Caco-2 (cell line): ENCODE data around the gene CMSS1. TPM values are rescaled to one million over a fixed set of nuclear protein-coding genes. Genes with fewer than 3 reads are reported as not detected.

Source experiments
- BruUV-seq: library from RNA; stranded (reverse); fragments of 400-500 nt; replicated peaks from 2 replicates; lab custom pipeline; 2021; lab: Mats Ljungman, UMichigan
- CTCF ChIA-PET: fragments of 300-600 bp; sonication (Branson Sonifier 250); formaldehyde crosslinking; loops from one replicate; lab custom pipeline; 2022; ENCODE audit warnings: antibody characterized with exemption; lab: Charles Lee
- POLR2A ChIA-PET: fragments of 300-600 bp; sonication (Branson Sonifier 250); formaldehyde crosslinking; loops from one replicate; lab custom pipeline; 2022; ENCODE audit warnings: antibody characterized with exemption; lab: Charles Lee
- DNase-seq, 2 experiments: peaks; one replicate each; pipeline versions ENCODE4 v3.0.0 to v3.0.0-alpha.2; 2020 to 2022
- H3K27me3 ChIP-seq: replicated peaks from 2 replicates; pipeline ENCODE4 v1.6.0; 2011; ENCODE audit warnings: low read length; ENCODE audit not compliant: control insufficient read depth, insufficient read depth
- H3K36me3 ChIP-seq: 2 replicates; pipeline ENCODE4 v1.5.1; 2011; ENCODE audit warnings: low read length; ENCODE audit not compliant: control insufficient read depth, insufficient read depth
- H3K4me1 ChIP-seq: fragments of 250-450 bp; sonication (Bioruptor Pico); 2 replicates; pipeline ENCODE4 v1.5.1; 2020; ENCODE audit warnings: mild to moderate bottlenecking
- H3K4me3 ChIP-seq: 2 replicates; pipeline ENCODE4 v1.5.1; 2011; ENCODE audit warnings: low read depth, mild to moderate bottlenecking, control low read depth, low read length
- H3K9me3 ChIP-seq: fragments of 250-450 bp; sonication (Bioruptor Pico); 2 replicates; pipeline ENCODE4 v1.5.1; 2020; ENCODE audit warnings: mild to moderate bottlenecking, moderate library complexity
- H3K27ac Mint-ChIP-seq: one replicate; pipeline ENCODE4 v1.8.0; 2022; ENCODE audit warnings: mixed read lengths; ENCODE audit not compliant: unreplicated experiment
- H3K27me3 Mint-ChIP-seq: one replicate; pipeline ENCODE4 v1.8.0; 2022; ENCODE audit warnings: mixed read lengths; ENCODE audit not compliant: insufficient read depth, unreplicated experiment
- H3K36me3 Mint-ChIP-seq: one replicate; pipeline ENCODE4 v1.8.0; 2022; ENCODE audit warnings: mild to moderate bottlenecking, mixed read lengths; ENCODE audit not compliant: insufficient read depth, unreplicated experiment
- H3K4me1 Mint-ChIP-seq: one replicate; pipeline ENCODE4 v1.8.0; 2022; ENCODE audit warnings: low read depth, mixed read lengths; ENCODE audit not compliant: unreplicated experiment
- H3K4me3 Mint-ChIP-seq: one replicate; pipeline ENCODE4 v1.8.0; 2022; ENCODE audit warnings: mild to moderate bottlenecking, moderate library complexity, mixed read lengths; ENCODE audit not compliant: unreplicated experiment
- H3K9me3 Mint-ChIP-seq: one replicate; pipeline ENCODE4 v1.8.0; 2022; ENCODE audit warnings: mixed read lengths; ENCODE audit not compliant: unreplicated experiment
- intact Hi-C: fragments of 100-400 bp; cut with micrococcal nuclease; formaldehyde crosslinking; loops from one replicate; pipeline ENCODE4 v1.10.0; 2022; ENCODE audit not compliant: unreplicated experiment
- total RNA-seq: library from RNA; stranded (reverse); gene quantifications from 2 replicates; pipeline ENCODE4 v1.2.3, GENCODE V29; 2022
- TF ChIP-seq, protein P1 (sequence below), 2 experiments: fragments of 200-600 bp in 1 of 2; IDR thresholded peaks; 1 replicate in 1 of 2; 2 replicates in 1 of 2; pipeline versions ENCODE4 v1.5.1 to v1.8.0; 2011 to 2022; ENCODE audit warnings: antibody characterized with exemption in 1 of 2, control low read depth in 1 of 2, inconsistent platforms in 1 of 2, low read depth in 1 of 2, low read length in 1 of 2, mild to moderate bottlenecking in 1 of 2, moderate library complexity in 1 of 2; ENCODE audit not compliant: insufficient read depth in 1 of 2, severe bottlenecking in 1 of 2, unreplicated experiment in 1 of 2

CMSS1 gene
- total RNA-seq, 1 experiment from 2014 or later = 54.4 TPM

DNA sequence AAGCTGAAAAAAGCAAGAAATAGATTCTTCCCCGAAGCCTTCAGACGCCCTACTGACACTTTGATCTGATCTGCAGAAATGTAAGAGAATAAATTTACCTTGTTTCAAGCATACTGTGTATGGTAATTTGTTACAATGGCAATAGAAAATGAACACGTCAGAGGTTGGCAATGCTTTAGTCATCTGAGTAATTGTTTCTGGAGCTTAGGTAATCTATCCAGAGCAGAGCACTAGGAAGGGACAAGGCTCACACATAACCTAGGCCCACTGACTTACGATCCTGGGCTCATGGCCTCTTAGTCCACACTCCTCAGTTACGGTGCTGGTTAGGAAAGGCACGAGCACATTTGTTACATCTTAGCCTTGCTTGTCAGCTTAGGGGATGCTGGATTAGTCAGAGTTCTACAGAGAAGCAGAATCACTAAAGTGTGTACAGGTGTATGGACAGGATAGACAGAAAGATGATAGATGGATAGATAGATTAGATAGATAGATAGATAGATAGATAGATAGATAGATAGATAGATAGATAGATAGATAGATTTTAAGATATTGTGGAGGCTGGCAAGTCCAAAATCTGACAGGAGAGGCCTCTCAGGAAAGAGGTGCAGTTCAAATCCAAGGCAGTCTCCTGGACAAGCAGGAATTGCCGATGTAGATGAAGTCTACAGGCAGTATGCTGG is 396.4 kb downstream of the CMSS1 start:
- intact Hi-C loops = no loop called here
- Histone ChIP-seq H3K4me3 (no peak overlapping the region), H3K4me1 (no peaks in the 10 kb centered on the region), H3K9me3 (peaks cover 2% of the 10 kb centered on the region), H3K36me3 (no peaks in the 10 kb centered on the region), H3K27me3 (no peaks in the 10 kb centered on the region)
- Mint-ChIP-seq H3K9me3 (peaks cover 9% of the 10 kb centered on the region), H3K27me3 (no peaks in the 10 kb centered on the region), H3K36me3 (no peaks in the 10 kb centered on the region), H3K27ac (no peak overlapping the region), H3K4me1 (no peaks in the 10 kb centered on the region), H3K4me3 (no peak overlapping the region)
- CTCF ChIA-PET = no interaction called here
- DNase-seq = no peak
- POLR2A ChIA-PET = no interaction called here
- BruUV-seq = no TSS peak
- TF ChIP-seq, protein P1, sequence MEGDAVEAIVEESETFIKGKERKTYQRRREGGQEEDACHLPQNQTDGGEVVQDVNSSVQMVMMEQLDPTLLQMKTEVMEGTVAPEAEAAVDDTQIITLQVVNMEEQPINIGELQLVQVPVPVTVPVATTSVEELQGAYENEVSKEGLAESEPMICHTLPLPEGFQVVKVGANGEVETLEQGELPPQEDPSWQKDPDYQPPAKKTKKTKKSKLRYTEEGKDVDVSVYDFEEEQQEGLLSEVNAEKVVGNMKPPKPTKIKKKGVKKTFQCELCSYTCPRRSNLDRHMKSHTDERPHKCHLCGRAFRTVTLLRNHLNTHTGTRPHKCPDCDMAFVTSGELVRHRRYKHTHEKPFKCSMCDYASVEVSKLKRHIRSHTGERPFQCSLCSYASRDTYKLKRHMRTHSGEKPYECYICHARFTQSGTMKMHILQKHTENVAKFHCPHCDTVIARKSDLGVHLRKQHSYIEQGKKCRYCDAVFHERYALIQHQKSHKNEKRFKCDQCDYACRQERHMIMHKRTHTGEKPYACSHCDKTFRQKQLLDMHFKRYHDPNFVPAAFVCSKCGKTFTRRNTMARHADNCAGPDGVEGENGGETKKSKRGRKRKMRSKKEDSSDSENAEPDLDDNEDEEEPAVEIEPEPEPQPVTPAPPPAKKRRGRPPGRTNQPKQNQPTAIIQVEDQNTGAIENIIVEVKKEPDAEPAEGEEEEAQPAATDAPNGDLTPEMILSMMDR (IDR thresholded peaks at IDR 0.05; ENCODE audit: insufficient read depth in 1 of 2, low read depth in 1 of 2, low read length in 1 of 2, severe bottlenecking in 1 of 2, unreplicated experiment in 1 of 2) = no peak

DNA sequence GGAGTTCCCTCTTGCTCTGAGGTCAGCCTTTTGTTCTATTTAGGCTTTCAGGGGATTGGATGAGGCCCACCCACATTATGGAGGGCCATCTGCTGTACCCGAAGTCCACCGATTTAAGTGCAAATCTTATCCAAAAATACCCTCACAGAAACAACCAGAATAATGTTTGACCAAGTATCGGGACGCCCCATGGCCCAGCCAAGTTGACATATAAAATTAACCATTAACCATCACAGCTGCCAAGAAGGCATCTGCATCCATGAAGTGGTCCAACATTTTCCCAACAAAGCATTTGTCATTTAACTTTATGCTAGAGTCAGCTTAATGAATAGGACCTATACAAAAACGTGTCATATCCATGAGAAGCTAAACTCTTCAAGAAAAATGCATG is 396.9 kb downstream of the CMSS1 start:
- Mint-ChIP-seq H3K9me3 (peaks cover 14% of the 10 kb centered on the region), H3K4me1 (no peaks in the 10 kb centered on the region), H3K36me3 (no peaks in the 10 kb centered on the region), H3K4me3 (no peak overlapping the region), H3K27me3 (no peaks in the 10 kb centered on the region), H3K27ac (no peak overlapping the region)
- H3K27me3 ChIP-seq = no peaks in the 10 kb centered on the region
- H3K9me3 ChIP-seq = peaks cover 7% of the 10 kb centered on the region
- intact Hi-C loops = no loop called here
- no peak for DNase-seq
- ChIA-PET POLR2A (no interaction called here), CTCF (no interaction called here)
- TF ChIP-seq, protein P1 (IDR thresholded peaks at IDR 0.05; ENCODE audit: insufficient read depth in 1 of 2, low read depth in 1 of 2, low read length in 1 of 2, severe bottlenecking in 1 of 2, unreplicated experiment in 1 of 2) = no peak
- no peaks in the 10 kb centered on the region for H3K36me3 ChIP-seq
- H3K4me1 ChIP-seq = no peaks in the 10 kb centered on the region
- no TSS peak for BruUV-seq
- H3K4me3 ChIP-seq = no peak overlapping the region

DNA sequence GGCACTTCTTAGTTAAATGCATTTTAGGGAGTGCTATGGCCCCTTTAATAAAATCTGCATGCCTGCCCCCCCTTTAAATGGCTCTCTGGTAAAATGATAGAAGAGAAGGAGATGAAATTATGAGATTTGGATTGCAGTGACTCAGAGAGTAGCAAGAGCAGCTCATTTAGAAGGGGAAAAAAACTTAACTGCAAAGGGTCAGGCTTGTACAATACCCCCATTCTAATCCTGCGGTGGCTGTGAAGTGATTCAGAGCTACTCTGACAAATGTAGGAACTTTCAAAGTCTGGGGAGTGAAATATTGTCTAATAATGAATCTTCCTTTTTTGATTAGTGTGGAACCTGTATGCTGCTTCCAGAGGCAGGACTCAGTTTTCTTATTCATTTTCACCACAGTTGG is 399.1 kb downstream of the CMSS1 start:
- peaks cover 14% of the 10 kb centered on the region for H3K9me3 Mint-ChIP-seq
- H3K4me1 ChIP-seq = no peaks in the 10 kb centered on the region
- CTCF ChIA-PET = no interaction called here
- H3K4me1 Mint-ChIP-seq = no peaks in the 10 kb centered on the region
- no peaks in the 10 kb centered on the region for H3K36me3 Mint-ChIP-seq
- POLR2A ChIA-PET = no interaction called here
- no peaks in the 10 kb centered on the region for H3K36me3 ChIP-seq
- no peak overlapping the region for H3K4me3 Mint-ChIP-seq
- no peak for DNase-seq
- intact Hi-C loops = no loop called here
- H3K27ac Mint-ChIP-seq = no peak overlapping the region
- TF ChIP-seq, protein P1 (IDR thresholded peaks at IDR 0.05; ENCODE audit: insufficient read depth in 1 of 2, low read depth in 1 of 2, low read length in 1 of 2, severe bottlenecking in 1 of 2, unreplicated experiment in 1 of 2) = no peak
- no peak overlapping the region for H3K4me3 ChIP-seq
- no peaks in the 10 kb centered on the region for H3K27me3 Mint-ChIP-seq
- H3K9me3 ChIP-seq = peaks cover 12% of the 10 kb centered on the region
- no peaks in the 10 kb centered on the region for H3K27me3 ChIP-seq
- BruUV-seq = no TSS peak
